Neural cell (in vitro differentiated cells): ENCODE data around the gene TERB2. TPM values are rescaled to one million over a fixed set of nuclear protein-coding genes. Genes with fewer than 3 reads are reported as not detected.
"Not testable (repeated sequence)": the region's sequence is repeated elsewhere in the genome, so short reads cannot be mapped to it uniquely, and the experiment has no call there.

ENCODE experiments used
- H2AFZ ChIP-seq: fragments of 200-600, 300-800 bp; sonication (generic), shearing (Covaris generic); 2 replicates; pipeline ENCODE4 v1.6.0; 2014; ENCODE audit warnings: low read depth, mild to moderate bottlenecking, antibody characterized with exemption, low read length, moderate library complexity
- H3F3A ChIP-seq: fragments of 200-600 bp; shearing (Covaris generic); 2 replicates; pipeline ENCODE4 v1.6.1; 2016; ENCODE audit warnings: mild to moderate bottlenecking, moderate library complexity, mixed read lengths, antibody characterized with exemption, low read length; ENCODE audit not compliant: insufficient read depth, poor library complexity, severe bottlenecking
- H3K27ac ChIP-seq: fragments of 200-600, 300-800 bp; sonication (generic), shearing (Covaris generic); 2 replicates; pipeline ENCODE4 v1.5.1; 2014; ENCODE audit warnings: mild to moderate bottlenecking, low read length, moderate library complexity
- H3K27me3 ChIP-seq: fragments of 300-800, 200-600 bp; sonication (generic), shearing (Covaris generic); 2 replicates; pipeline ENCODE4 v1.6.0; 2014; ENCODE audit warnings: mild to moderate bottlenecking, low read depth, low read length, moderate library complexity; ENCODE audit not compliant: insufficient read depth
- H3K36me3 ChIP-seq: fragments of 300-800, 200-600 bp; sonication (generic), shearing (Covaris generic); 2 replicates; pipeline ENCODE4 v1.5.1; 2014; ENCODE audit warnings: mild to moderate bottlenecking, antibody characterized with exemption, low read length, moderate library complexity; ENCODE audit not compliant: insufficient read depth
- H3K4me2 ChIP-seq: fragments of 300-800, 200-600 bp; sonication (generic), shearing (Covaris generic); 2 replicates; pipeline ENCODE4 v1.6.0; 2014; ENCODE audit warnings: mild to moderate bottlenecking, low read length
- H3K4me3 ChIP-seq: fragments of 300-800, 200-600 bp; sonication (generic), shearing (Covaris generic); 2 replicates; pipeline ENCODE4 v1.5.1; 2014; ENCODE audit warnings: mild to moderate bottlenecking, low read length, moderate library complexity
- H3K79me2 ChIP-seq: fragments of 200-600 bp; shearing (Covaris generic); replicated peaks from 2 replicates; pipeline ENCODE4 v1.6.0; 2014; ENCODE audit warnings: mild to moderate bottlenecking, low read length, moderate library complexity; ENCODE audit not compliant: insufficient read depth
- H3K9ac ChIP-seq: fragments of 300-800, 200-600 bp; sonication (generic), shearing (Covaris generic); 2 replicates; pipeline ENCODE4 v1.6.1; 2016; ENCODE audit warnings: mild to moderate bottlenecking, low read length, mixed read lengths
- H3K9me2 ChIP-seq: fragments of 200-600 bp; shearing (Covaris generic); 2 replicates; pipeline ENCODE4 v1.6.1; 2016; ENCODE audit warnings: mild to moderate bottlenecking, low read length, mixed read lengths; ENCODE audit not compliant: insufficient read depth
- H3K9me3 ChIP-seq: fragments of 200-600, 300-800 bp; sonication (generic), shearing (Covaris generic); 2 replicates; pipeline ENCODE4 v1.6.1; 2016; ENCODE audit warnings: mild to moderate bottlenecking, mixed run types, low read length, moderate library complexity, mixed read lengths
- H4K20me1 ChIP-seq: fragments of 200-600 bp; shearing (Covaris generic); 2 replicates; pipeline ENCODE4 v1.6.1; 2016; ENCODE audit warnings: mild to moderate bottlenecking, mixed run types; ENCODE audit not compliant: insufficient read depth
- CTCF ChIP-seq: fragments of 450-650 bp; IDR thresholded peaks from 2 replicates; pipeline ENCODE4 v1.5.1; 2014; ENCODE audit warnings: antibody characterized with exemption, mild to moderate bottlenecking, moderate library complexity; ENCODE audit not compliant: poor library complexity, severe bottlenecking
- EP300 ChIP-seq: fragments of 450-650 bp; conservative IDR thresholded peaks from 2 replicates; pipeline ENCODE4 v1.6.1; 2014; ENCODE audit warnings: antibody characterized with exemption, mild to moderate bottlenecking, moderate library complexity; ENCODE audit not compliant: poor library complexity, severe bottlenecking
- EZH2 ChIP-seq: fragments of 200-600, 300-800 bp; shearing (Covaris generic), sonication (generic); IDR thresholded peaks from 2 replicates; pipeline ENCODE4 v1.6.1; 2014; ENCODE audit warnings: antibody characterized with exemption, low read length, borderline replicate concordance, mild to moderate bottlenecking; ENCODE audit not compliant: insufficient read depth, poor library complexity, severe bottlenecking
- MXI1 ChIP-seq: fragments of 450-650 bp; conservative IDR thresholded peaks from 2 replicates; pipeline ENCODE4 v1.6.1; 2014; ENCODE audit warnings: antibody characterized with exemption, mild to moderate bottlenecking; ENCODE audit not compliant: poor library complexity, severe bottlenecking
- POLR2AphosphoS5 ChIP-seq: IDR thresholded peaks from 2 replicates; pipeline ENCODE4 v1.6.1; 2012
- RAD21 ChIP-seq: fragments of 450-650 bp; conservative IDR thresholded peaks from 2 replicates; pipeline ENCODE4 v1.6.1; 2014; ENCODE audit warnings: antibody characterized with exemption, mild to moderate bottlenecking, moderate library complexity
- REST ChIP-seq: IDR thresholded peaks from 2 replicates; pipeline ENCODE4 v1.6.1; 2012; ENCODE audit warnings: borderline replicate concordance
- SMC3 ChIP-seq: fragments of 450-650 bp; conservative IDR thresholded peaks from 2 replicates; pipeline ENCODE4 v1.6.1; 2014; ENCODE audit warnings: antibody characterized with exemption, mild to moderate bottlenecking, moderate library complexity; ENCODE audit not compliant: poor library complexity
- TAF1 ChIP-seq: IDR thresholded peaks from 2 replicates; pipeline ENCODE4 v1.6.1; 2012; ENCODE audit warnings: low read depth
- polyA plus RNA-seq: library from polyadenylated mRNA; depleted of rRNA; stranded (reverse); fragments of >200 nt; gene quantifications from 2 replicates; pipeline ENCODE4 v1.2.3, GENCODE V29; 2014

TERB2 gene
- polyA plus RNA-seq, 1 donor from 2014 or later, result not detected

- Histone ChIP-seq H3K9me2 (no peaks in the 10 kb centered on the region), H3K79me2 (no peaks in the 10 kb centered on the region), H3K9ac (no peak overlapping the region), H3K4me3 (no peak overlapping the region), H3F3A (no peaks in the 10 kb centered on the region), H4K20me1 (no peaks in the 10 kb centered on the region), H3K27ac (no peak overlapping the region), H3K36me3 (no peaks in the 10 kb centered on the region), H2AFZ (no peak overlapping the region), H3K9me3 (no peaks in the 10 kb centered on the region), H3K27me3 (no peaks in the 10 kb centered on the region), H3K4me2 (no peak overlapping the region)
- TF ChIP-seq EP300 (no peak), CTCF (no peak), EZH2 (no peak), MXI1 (no peak), POLR2AphosphoS5 (no peak), TAF1 (no peak), REST (no peak), SMC3 (no peak), RAD21 (no peak)
These were observed 38.4 kb upstream of the TERB2 start for GRCh38 chr15:44918136-44918535.

- not testable (repeated sequence) for H3K9ac ChIP-seq, H3F3A ChIP-seq, H3K9me2 ChIP-seq, H3K79me2 ChIP-seq, H3K9me3 ChIP-seq, H3K27me3 ChIP-seq, H2AFZ ChIP-seq, H3K4me3 ChIP-seq, H3K27ac ChIP-seq, H3K36me3 ChIP-seq, H3K4me2 ChIP-seq, H4K20me1 ChIP-seq
These were observed 27.8 kb upstream of the TERB2 start for GRCh38 chr15:44928658-44929057.

- not testable (repeated sequence) for H3F3A ChIP-seq, H3K27ac ChIP-seq
These were observed 26.2 kb upstream of the TERB2 start for GRCh38 chr15:44930283-44930682.

GRCh38 chr15:44958302-44958701 is 1.8 kb downstream of the TERB2 start:
- not testable (repeated sequence) for H3K79me2 ChIP-seq, H3K27ac ChIP-seq, H3K4me2 ChIP-seq, H3K36me3 ChIP-seq, H3K9me3 ChIP-seq, H2AFZ ChIP-seq, H3K9me2 ChIP-seq, H3K4me3 ChIP-seq, H3K9ac ChIP-seq, H3F3A ChIP-seq, H4K20me1 ChIP-seq, H3K27me3 ChIP-seq

More at GRCh38 chr15:44930283-44930682, 26.2 kb upstream of the TERB2 start:
- H4K20me1 ChIP-seq, H3K9me3 ChIP-seq, H3K9me2 ChIP-seq, H3K36me3 ChIP-seq, H3K27me3 ChIP-seq, H2AFZ ChIP-seq, H3K9ac ChIP-seq, H3K4me3 ChIP-seq, H3K4me2 ChIP-seq, H3K79me2 ChIP-seq: not testable (repeated sequence)
